IMR-90 (cell line): ENCODE results near the gene CAPN7. TPM values are rescaled to one million over a fixed set of nuclear protein-coding genes. Genes with fewer than 3 reads are reported as not detected.

Experiments
- ATAC-seq: fragments of 200-7000 bp; cut with Tn5 transposase; 2 replicates; pipeline ENCODE4 v1.9.1; 2020; ENCODE audit warnings: low read depth, mild to moderate bottlenecking, moderate library complexity
- BruUV-seq: library from RNA; stranded (reverse); fragments of 400-500 nt; replicated peaks from 2 replicates; lab custom pipeline; 2021; lab: Mats Ljungman, UMichigan
- CTCF ChIA-PET: fragments of 300-600 bp; formaldehyde crosslinking; extraction: SDS; loops from one replicate; lab custom pipeline; 2021; ENCODE audit warnings: antibody characterized with exemption; lab: Yijun Ruan, JAX
- POLR2A ChIA-PET: fragments of 300-600 bp; sonication (Branson Sonifier 250); formaldehyde crosslinking; loops from one replicate; lab custom pipeline; 2022; ENCODE audit warnings: antibody characterized with exemption; ENCODE audit not compliant: unreplicated experiment; lab: Charles Lee
- DNase-seq: peaks from one replicate; pipeline ENCODE4 v3.0.0; 2013
- H2AFZ ChIP-seq: replicated peaks from 2 replicates; pipeline ENCODE3; 2013; ENCODE audit warnings: low read length, mild to moderate bottlenecking; ENCODE audit not compliant: poor library complexity
- H2AK5ac ChIP-seq: 2 replicates; pipeline ENCODE4 v1.6.1; 2013; ENCODE audit warnings: low read depth, low read length, inconsistent platforms
- H2AK9ac ChIP-seq: replicated peaks from 2 replicates; pipeline ENCODE3; 2013; ENCODE audit warnings: mild to moderate bottlenecking, low read depth, low read length, moderate library complexity; ENCODE audit not compliant: poor library complexity
- H2BK120ac ChIP-seq: 2 replicates; pipeline ENCODE4 v1.6.1; 2013; ENCODE audit warnings: low read depth, low read length, inconsistent platforms
- H2BK15ac ChIP-seq: 3 replicates; pipeline ENCODE4 v1.6.1; 2013; ENCODE audit warnings: low read depth, low read length, inconsistent platforms
- H2BK20ac ChIP-seq: 2 replicates; pipeline ENCODE4 v1.6.1; 2013; ENCODE audit warnings: low read depth, mild to moderate bottlenecking, inconsistent platforms, low read length, moderate library complexity
- H2BK5ac ChIP-seq: 2 replicates; pipeline ENCODE4 v1.6.1; 2013; ENCODE audit warnings: mild to moderate bottlenecking, low read depth, low read length, inconsistent platforms; ENCODE audit not compliant: poor library complexity, severe bottlenecking
- H3K14ac ChIP-seq: replicated peaks from 2 replicates; pipeline ENCODE4 v1.6.1; 2013; ENCODE audit warnings: low read depth, low read length, inconsistent platforms
- H3K18ac ChIP-seq: 2 replicates; pipeline ENCODE4 v1.6.1; 2013; ENCODE audit warnings: low read depth, low read length, control low read depth
- H3K23ac ChIP-seq: 2 replicates; pipeline ENCODE4 v1.6.1; 2013; ENCODE audit warnings: low read depth, low read length, inconsistent platforms
- H3K27ac ChIP-seq: 2 replicates; pipeline ENCODE4 v1.5.1; 2013; ENCODE audit warnings: mild to moderate bottlenecking, control low read depth, low read length; ENCODE audit not compliant: insufficient read depth
- H3K27me3 ChIP-seq: 2 replicates; pipeline ENCODE4 v1.6.1; 2013; ENCODE audit warnings: low read length; ENCODE audit not compliant: control insufficient read depth, insufficient read depth
- H3K36me3 ChIP-seq: 2 replicates; pipeline ENCODE4 v1.6.1; 2013; ENCODE audit warnings: low read length, mixed read lengths; ENCODE audit not compliant: control insufficient read depth, insufficient read depth
- H3K4ac ChIP-seq: 2 replicates; pipeline ENCODE4 v1.6.1; 2013; ENCODE audit warnings: low read depth, low read length, inconsistent platforms
- H3K4me1 ChIP-seq: 2 replicates; pipeline ENCODE4 v1.6.1; 2013; ENCODE audit warnings: low read length, mixed read lengths; ENCODE audit not compliant: control insufficient read depth, insufficient read depth
- H3K4me2 ChIP-seq: 2 replicates; pipeline ENCODE4 v1.6.1; 2013; ENCODE audit warnings: low read depth, mild to moderate bottlenecking, control low read depth, low read length, moderate library complexity
- H3K4me3 ChIP-seq: 2 replicates; pipeline ENCODE4 v1.5.1; 2013; ENCODE audit warnings: low read depth, mild to moderate bottlenecking, control low read depth, low read length, moderate library complexity; ENCODE audit not compliant: insufficient read depth
- H3K56ac ChIP-seq: 2 replicates; pipeline ENCODE4 v1.6.1; 2013; ENCODE audit warnings: low read length, inconsistent platforms; ENCODE audit not compliant: insufficient read depth; ENCODE audit errors: extremely low read depth
- H3K79me1 ChIP-seq, 2 experiments: 2 replicates each; pipeline ENCODE4 v1.6.1; 2013; ENCODE audit warnings: low read length in 2 of 2, inconsistent platforms in 1 of 2, low read depth in 1 of 2
- H3K9ac ChIP-seq: 2 replicates; pipeline ENCODE4 v1.6.1; 2013; ENCODE audit warnings: low read depth, low read length, control low read depth
- H3K9me1 ChIP-seq: 2 replicates; pipeline ENCODE4 v1.6.1; 2013; ENCODE audit warnings: low read length, inconsistent platforms; ENCODE audit not compliant: insufficient read depth
- H3K9me3 ChIP-seq: 2 replicates; pipeline ENCODE4 v1.6.1; 2013; ENCODE audit warnings: low read length; ENCODE audit not compliant: control insufficient read depth, insufficient read depth
- H4K20me1 ChIP-seq: 2 replicates; pipeline ENCODE4 v1.6.1; 2013; ENCODE audit warnings: low read length, inconsistent platforms; ENCODE audit not compliant: insufficient read depth
- H4K5ac ChIP-seq: 2 replicates; pipeline ENCODE4 v1.6.1; 2013; ENCODE audit warnings: mild to moderate bottlenecking, low read depth, low read length, control low read depth
- H4K8ac ChIP-seq, 2 experiments: 2 replicates each; pipeline ENCODE4 v1.6.1; 2013; ENCODE audit warnings: low read depth in 2 of 2, low read length in 2 of 2, control low read depth in 1 of 2, inconsistent platforms in 1 of 2
- H4K91ac ChIP-seq: 2 replicates; pipeline ENCODE4 v1.6.1; 2013; ENCODE audit warnings: low read depth, low read length, inconsistent platforms; ENCODE audit not compliant: insufficient read depth
- CEBPB ChIP-seq: IDR thresholded peaks from 2 replicates; pipeline ENCODE4 v1.6.1; 2012; ENCODE audit warnings: low read depth, low read length, improper control_type of control experiment
- MAZ ChIP-seq: IDR thresholded peaks from 2 replicates; pipeline ENCODE4 v1.6.1; 2012; ENCODE audit warnings: low read depth, mild to moderate bottlenecking, low read length, improper control_type of control experiment, moderate library complexity, borderline replicate concordance
- POLR2A ChIP-seq: IDR thresholded peaks from 2 replicates; pipeline ENCODE4 v1.6.1; 2012; ENCODE audit warnings: mild to moderate bottlenecking, low read depth, low read length
- WGBS, 2 experiments: methylation state at CpG; one replicate each; pipeline versions ENCODE4 v1.1.5 to v1.1.7; 2013; ENCODE audit warnings: missing lambda C conversion rate in 2 of 2; ENCODE audit not compliant: insufficient read length in 1 of 2; ENCODE audit errors: extremely low coverage in 2 of 2; 5-methylcytosine and 5-hydroxymethylcytosine counted together
- dilution Hi-C: fragments of 300-500 bp; cut with HindIII; formaldehyde crosslinking; loops from one replicate; pipeline ENCODE4 v1.14.3; 2018; ENCODE audit warnings: low sequenced_read_pairs; ENCODE audit not compliant: unreplicated experiment
- in situ Hi-C: fragments of 300-500 bp; cut with MboI; formaldehyde crosslinking; loops from 3 replicates; pipeline ENCODE4 v1.14.3; 2019; ENCODE audit warnings: low sequenced_read_pairs, inconsistent platforms, mixed read lengths
- intact Hi-C: fragments of 100-400 bp; cut with micrococcal nuclease; formaldehyde crosslinking; loops from 2 replicates; pipeline ENCODE4 v1.10.0; 2022
- polyA plus RNA-seq, 3 experiments: library from polyadenylated mRNA; depleted of rRNA; stranded (reverse); fragments of >200 nt; gene quantifications; 2 replicates each; pipeline ENCODE4 v1.2.3, GENCODE V29; 2012; ENCODE audit warnings: low replicate concordance in 1 of 3
- total RNA-seq: library from RNA; depleted of rRNA; stranded (reverse); fragments of >200 nt; gene quantifications from 2 replicates; pipeline ENCODE4 v1.2.3, GENCODE V29; 2012

Gene CAPN7
- total and polyA plus RNA-seq, 2 of the 4 experiments (the other 2 are of a cell fraction) = 14.5 to 21.3 TPM

- dilution Hi-C loops (no loop called here), in situ Hi-C loops (no loop called here)
- no peaks in the 10 kb centered on the region for H3K4me1 ChIP-seq
These were observed 50.9 kb downstream of the CAPN7 start for GRCh38 chr3:15256861-15257341.

More at GRCh38 chr3:15256861-15257341, 50.9 kb downstream of the CAPN7 start:
- H3K9me1 ChIP-seq = peaks cover 4% of the 10 kb centered on the region; the same call in 1 of the 2 replicates
- H4K20me1 ChIP-seq = no peaks in the 10 kb centered on the region; the same call in 1 of the 2 replicates
- H2BK120ac ChIP-seq = no peak overlapping the region
- no peak overlapping the region for H3K9ac ChIP-seq
- no peak overlapping the region for H3K4me3 ChIP-seq
- no peak overlapping the region for H4K91ac ChIP-seq
- H3K79me1 ChIP-seq = 0 out of 4 replicates have a peak, but pooled peaks cover 0 to 2% of the 10 kb centered on the region in 2 experiments
- no peak overlapping the region for H3K56ac ChIP-seq
- no peak overlapping the region for H2BK15ac ChIP-seq
- peaks cover 46% of the 10 kb centered on the region for H3K36me3 ChIP-seq
- H2AK9ac ChIP-seq = no peak overlapping the region
- no peak overlapping the region for H3K18ac ChIP-seq
- H4K5ac ChIP-seq = no peak overlapping the region
- no peak overlapping the region for H3K4ac ChIP-seq
- H4K8ac ChIP-seq = no peak overlapping the region
- no peak overlapping the region for H2BK20ac ChIP-seq
- ATAC-seq (no peak), DNase-seq (no peak)
- no peak overlapping the region for H3K23ac ChIP-seq
- ChIA-PET POLR2A (no interaction called here), CTCF (interaction anchor here (1.2 to 1.5 kb wide), 2 partner anchors 11 to 148 kb away, joined by 5 read pairs; no protein-coding TSS in a partner anchor)
- H3K14ac ChIP-seq = no peak overlapping the region
- 91% methylated on average over 4 of the region's 8 CpGs; no CpG with 5 or more reads in 1 of the 2 experiments for WGBS, 2 experiments
- H2AFZ ChIP-seq = no peak overlapping the region
- no peaks in the 10 kb centered on the region for H3K27me3 ChIP-seq
- intact Hi-C loops = loop anchor here (10.0 kb wide), 1 partner anchor 438 kb away; no protein-coding TSS in a partner anchor
- H3K27ac ChIP-seq = no peak overlapping the region
- no peak overlapping the region for H2AK5ac ChIP-seq
- no peak for TF ChIP-seq POLR2A
- TF ChIP-seq CEBPB = no peak
- no peak for TF ChIP-seq MAZ
- no peak overlapping the region for H3K4me2 ChIP-seq
- BruUV-seq = no TSS peak
- no peak overlapping the region for H2BK5ac ChIP-seq
- no peaks in the 10 kb centered on the region for H3K9me3 ChIP-seq
